Measurements from ENCODE around the gene MAP3K13.

DNA sequence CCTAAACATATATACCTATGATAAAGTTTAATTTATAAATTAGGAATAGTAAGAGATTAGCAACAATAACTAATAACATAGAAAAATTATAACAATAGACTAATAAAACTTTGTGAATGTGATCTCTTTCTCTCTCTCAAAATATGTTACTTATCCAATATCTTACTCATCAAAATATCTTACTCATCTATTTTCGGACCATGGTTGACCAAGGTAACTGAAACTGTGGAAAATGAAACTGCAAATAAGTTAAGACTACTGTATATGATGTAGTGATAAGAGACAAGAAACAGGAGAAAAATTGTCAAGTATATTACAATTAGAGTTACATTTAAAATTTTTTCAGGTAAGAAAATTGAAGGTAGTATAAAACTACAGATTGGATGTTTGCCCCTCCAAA lies 19.2 kb downstream of the MAP3K13 start:
- TF ChIP-seq, protein P1, sequence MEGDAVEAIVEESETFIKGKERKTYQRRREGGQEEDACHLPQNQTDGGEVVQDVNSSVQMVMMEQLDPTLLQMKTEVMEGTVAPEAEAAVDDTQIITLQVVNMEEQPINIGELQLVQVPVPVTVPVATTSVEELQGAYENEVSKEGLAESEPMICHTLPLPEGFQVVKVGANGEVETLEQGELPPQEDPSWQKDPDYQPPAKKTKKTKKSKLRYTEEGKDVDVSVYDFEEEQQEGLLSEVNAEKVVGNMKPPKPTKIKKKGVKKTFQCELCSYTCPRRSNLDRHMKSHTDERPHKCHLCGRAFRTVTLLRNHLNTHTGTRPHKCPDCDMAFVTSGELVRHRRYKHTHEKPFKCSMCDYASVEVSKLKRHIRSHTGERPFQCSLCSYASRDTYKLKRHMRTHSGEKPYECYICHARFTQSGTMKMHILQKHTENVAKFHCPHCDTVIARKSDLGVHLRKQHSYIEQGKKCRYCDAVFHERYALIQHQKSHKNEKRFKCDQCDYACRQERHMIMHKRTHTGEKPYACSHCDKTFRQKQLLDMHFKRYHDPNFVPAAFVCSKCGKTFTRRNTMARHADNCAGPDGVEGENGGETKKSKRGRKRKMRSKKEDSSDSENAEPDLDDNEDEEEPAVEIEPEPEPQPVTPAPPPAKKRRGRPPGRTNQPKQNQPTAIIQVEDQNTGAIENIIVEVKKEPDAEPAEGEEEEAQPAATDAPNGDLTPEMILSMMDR (IDR thresholded peaks at IDR 0.05; ENCODE audit: insufficient read depth, low read length, poor library complexity, severe bottlenecking) = no peak
- TF ChIP-seq EZH2phosphoT487 (conservative IDR thresholded peaks at IDR 0.05; ENCODE audit: low read length) = no peak
